ENCODE measurements around the gene RBFOX2.

RBFOX2 gene

GRCh38 chr22:35930933-35931332 lies 97.7 kb downstream of the RBFOX2 start:
- DNase-seq (ENCODE audit: low read depth in 2 of 2) = no peak

GRCh38 chr22:35928285-35928798 lies 100.3 kb downstream of the RBFOX2 start:
- no peak for DNase-seq (ENCODE audit: low read depth in 2 of 2)

- no peak for DNase-seq (ENCODE audit: low read depth in 2 of 2)
Measured at GRCh38 chr22:35923026-35923425, 105.6 kb downstream of the RBFOX2 start.

GRCh38 chr22:35921777-35922176 lies 106.8 kb downstream of the RBFOX2 start:
- peak in 1 of 2 donors; percentile 14 for DNase-seq (ENCODE audit: low read depth in 2 of 2)

GRCh38 chr22:35921044-35921443 lies 107.6 kb downstream of the RBFOX2 start:
- DNase-seq (ENCODE audit: low read depth in 2 of 2) = no peak

DNA sequence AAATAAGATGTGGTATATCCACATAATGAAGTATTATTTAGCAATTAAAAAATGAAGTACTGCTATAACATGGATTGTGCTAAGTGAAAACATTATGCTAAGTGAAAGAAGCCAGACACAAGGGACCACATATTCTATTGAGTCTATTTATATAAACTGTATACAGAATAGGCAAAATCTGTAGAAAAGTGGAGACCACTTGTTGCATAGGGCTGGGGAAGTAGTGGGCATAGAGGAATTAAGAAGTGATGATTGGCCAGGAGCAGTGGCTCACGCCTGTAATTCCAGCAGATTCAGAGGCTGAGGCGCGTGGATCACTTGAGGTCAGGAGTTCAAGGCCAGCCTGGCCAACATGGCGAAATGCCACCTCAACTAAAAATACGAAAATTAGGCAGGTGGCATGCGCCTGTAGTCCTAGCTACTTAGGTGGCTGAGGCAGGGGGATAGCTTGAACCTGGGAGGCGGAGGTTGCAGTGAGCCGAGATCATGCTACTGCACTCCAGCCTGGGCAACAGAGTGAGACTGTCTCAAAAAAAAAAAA lies 109.6 kb downstream of the RBFOX2 start:
- DNase-seq (ENCODE audit: low read depth in 2 of 2) = no peak

DNA sequence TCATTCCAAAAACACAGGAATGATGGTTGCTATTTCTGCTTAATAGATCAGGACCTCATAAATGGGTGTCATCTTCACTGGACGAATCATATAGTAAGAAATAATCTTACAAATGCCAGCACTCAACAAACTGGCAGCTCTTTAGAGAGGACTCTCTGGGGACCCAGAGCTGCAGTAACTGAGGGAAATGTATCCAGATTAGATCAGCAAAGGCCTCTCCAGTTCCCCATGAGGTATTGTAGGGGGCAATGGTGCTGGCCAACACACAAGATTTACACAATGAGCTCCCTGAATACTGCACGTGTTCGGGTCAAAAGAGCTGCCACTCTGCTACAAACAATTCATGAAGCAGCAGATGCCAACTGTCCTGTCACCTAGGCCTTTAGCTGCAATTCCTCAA lies 110.2 kb downstream of the RBFOX2 start:
- DNase-seq (ENCODE audit: low read depth in 2 of 2) = no peak

DNA sequence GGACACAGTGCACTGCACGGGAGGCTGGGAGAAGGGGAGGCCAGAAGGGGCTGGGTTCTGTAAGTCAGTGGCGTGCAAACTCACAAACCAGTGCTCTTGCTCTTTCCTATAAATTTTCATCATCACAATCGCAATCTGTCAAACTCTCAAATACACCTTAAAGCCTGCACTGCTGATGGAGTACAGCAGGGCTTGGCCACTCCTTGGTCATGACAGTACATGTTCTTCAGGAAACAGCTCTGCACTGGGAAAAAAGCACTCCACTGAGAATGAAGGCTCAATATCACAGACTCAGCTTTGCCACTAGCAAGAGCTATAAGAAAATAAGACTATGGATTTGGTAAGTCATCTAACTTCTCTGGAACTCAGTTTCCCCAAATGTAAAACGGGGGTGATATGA lies 111.0 kb downstream of the RBFOX2 start:
- DNase-seq (ENCODE audit: low read depth in 2 of 2) = no peak

DNA sequence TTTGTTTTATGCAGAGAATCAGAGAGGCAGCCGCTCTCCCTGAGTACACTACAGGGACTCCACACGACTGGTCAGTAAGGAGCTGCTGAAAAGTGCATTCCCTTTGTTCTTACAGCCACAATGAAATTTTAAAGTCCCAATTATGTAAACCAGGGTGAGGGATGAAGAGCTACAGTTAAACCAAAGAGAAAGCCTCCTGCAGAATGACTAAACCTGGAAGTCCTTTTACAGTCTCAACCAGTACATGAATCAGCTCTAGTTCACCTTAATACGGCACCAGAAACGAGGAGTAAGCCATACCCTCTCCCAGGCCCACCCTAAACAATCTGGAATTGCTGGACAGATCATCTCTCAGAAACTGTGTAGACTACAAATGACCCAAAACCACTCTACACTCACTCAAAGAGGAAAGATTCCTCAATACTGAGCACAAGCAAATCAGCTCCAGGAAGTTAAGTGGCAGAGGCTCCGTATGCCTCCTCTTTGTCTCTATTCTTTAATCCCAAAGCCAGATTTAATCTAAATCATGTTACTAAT lies 113.1 kb downstream of the RBFOX2 start:
- no peak for DNase-seq (ENCODE audit: low read depth in 2 of 2)

DNA sequence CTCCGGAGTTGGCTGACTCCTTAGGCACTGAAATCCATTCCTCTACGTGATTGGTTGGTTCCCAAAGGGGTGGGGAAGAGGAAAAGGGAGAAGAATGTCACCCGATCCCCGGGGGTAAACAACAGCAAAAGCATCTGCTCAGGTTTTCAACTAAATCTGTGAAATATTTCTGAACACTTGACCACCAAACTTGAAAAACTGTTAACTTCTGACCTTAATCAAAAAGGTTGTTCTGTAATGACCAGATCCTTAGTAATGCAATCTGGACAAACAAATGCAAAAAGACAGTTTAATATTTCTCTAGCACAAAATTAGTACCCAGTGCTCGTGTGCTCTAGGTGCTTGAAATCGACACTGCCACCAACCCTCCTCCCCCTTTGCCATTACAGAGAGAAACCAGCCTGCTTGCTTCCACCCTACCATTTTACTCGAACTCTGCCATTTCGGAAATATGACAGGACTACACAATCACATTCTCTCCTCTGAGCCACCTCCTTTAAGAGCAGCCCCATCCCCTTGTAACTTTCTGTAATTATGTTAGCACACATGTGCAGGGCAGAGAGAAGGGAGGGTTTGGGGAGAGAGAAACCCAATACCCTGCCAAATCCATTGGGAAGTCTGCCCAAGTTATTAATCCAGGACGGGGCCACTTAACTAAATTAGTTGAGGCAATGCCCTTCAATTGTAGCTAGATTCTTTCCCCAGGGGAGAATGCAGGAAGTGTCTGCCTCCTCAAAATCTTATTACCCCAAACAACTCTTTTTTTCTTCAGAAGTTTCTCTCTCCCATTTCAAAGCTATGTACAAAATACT lies 113.8 kb downstream of the RBFOX2 start:
- DNase-seq (ENCODE audit: low read depth in 2 of 2) = no peak

DNA sequence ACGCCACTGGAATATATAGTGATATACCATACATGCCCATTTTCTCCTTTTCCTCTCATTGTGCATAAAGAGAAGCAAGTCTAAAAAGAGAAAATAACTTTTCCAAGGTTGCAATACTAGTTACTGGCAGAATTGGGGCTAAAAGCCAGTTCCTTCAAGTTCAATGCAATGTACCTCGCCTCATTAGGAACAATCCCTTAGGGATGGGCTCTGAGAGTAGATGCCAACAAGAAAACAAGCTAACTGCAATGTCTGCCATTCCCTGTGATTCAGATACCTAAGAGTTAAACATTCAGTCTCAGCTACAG lies 114.3 kb downstream of the RBFOX2 start:
- DNase-seq (ENCODE audit: low read depth in 2 of 2) = no peak

GRCh38 chr22:35913925-35914324 lies 114.7 kb downstream of the RBFOX2 start:
- no peak for DNase-seq (ENCODE audit: low read depth in 2 of 2)

GRCh38 chr22:35912658-35913057 lies 116.0 kb downstream of the RBFOX2 start:
- DNase-seq (ENCODE audit: low read depth in 2 of 2) = no peak

GRCh38 chr22:35911877-35912276 lies 116.7 kb downstream of the RBFOX2 start:
- no peak for DNase-seq (ENCODE audit: low read depth in 2 of 2)

DNA sequence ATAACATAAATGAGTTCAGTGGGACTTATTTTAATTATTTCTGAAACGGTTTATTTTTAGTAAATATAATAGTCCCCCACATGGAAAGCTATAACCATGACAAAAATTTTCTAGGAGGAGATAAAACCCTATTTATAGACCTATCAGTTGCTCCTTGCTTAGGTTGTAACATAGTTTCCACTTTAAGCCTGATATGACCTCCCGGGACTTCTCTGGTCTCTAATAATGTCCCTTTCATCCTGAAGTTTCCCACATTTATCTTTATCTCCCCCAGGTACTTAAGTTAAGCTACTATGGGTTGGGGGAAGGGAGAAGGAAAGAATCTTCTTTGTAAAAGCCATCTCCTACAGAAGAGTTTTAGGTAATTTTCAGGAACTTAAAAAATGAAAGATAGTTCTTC lies 117.7 kb downstream of the RBFOX2 start:
- DNase-seq (ENCODE audit: low read depth in 2 of 2) = no peak

GRCh38 chr22:35910003-35910769 lies 118.4 kb downstream of the RBFOX2 start:
- no peak for DNase-seq (ENCODE audit: low read depth in 2 of 2)

DNA sequence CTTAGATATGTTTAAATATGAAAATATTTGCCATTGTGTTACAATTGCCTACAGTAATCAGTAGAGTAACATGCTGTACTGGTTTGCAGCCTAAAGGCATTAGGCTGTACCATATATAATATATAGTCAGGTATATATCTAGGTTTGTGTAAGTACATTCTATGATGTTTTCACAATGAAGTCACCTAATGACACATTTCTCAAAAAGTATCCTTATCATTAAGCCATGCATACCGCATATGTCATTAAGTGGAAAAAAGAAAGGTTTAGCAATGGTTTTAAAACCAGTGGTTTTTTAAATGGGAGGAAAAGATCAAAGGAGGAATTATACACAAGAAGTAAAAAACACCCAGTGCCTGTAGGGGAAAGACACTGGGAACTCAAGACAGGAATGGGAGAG lies 122.7 kb downstream of the RBFOX2 start:
- DNase-seq (ENCODE audit: low read depth in 2 of 2) = no peak

DNA sequence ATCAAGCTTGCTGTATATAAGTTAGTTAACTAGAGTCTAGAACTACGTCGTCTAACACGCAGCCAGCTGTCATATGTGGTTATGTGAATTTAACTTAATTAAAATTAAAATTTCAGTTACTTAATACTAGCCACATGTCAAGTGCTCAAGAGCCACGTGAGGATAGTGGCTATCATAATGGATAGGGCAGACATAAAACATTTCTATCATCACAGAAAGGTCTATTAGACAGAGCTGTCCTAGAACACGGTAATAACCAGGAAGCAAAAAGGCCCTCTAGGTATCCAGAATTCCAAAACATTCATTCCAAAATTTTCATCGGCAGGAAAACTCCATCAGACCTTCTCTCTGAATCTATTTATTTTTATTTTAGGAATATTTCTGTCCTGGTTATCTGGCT lies 123.9 kb downstream of the RBFOX2 start:
- no peak for DNase-seq (ENCODE audit: low read depth in 2 of 2)

DNA sequence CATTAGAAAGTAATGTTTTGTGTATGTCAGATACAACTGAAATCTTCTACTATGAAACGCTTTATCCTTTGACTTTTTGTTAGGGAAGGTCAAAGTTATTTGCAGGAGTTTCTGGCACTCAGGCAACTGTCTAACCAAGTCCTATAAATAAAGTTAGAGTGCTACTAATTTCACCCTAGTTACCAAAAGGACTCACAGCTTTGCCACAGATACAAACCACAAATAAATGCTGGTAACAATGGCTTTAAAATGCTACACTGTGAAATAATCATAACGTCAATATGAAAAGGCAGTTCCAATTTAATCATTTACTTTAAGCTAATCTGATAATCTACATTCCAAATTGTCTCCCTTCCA lies 124.3 kb downstream of the RBFOX2 start:
- DNase-seq (ENCODE audit: low read depth in 2 of 2) = no peak

GRCh38 chr22:35903571-35904335 lies 124.9 kb downstream of the RBFOX2 start:
- no peak for DNase-seq (ENCODE audit: low read depth in 2 of 2)

GRCh38 chr22:35900483-35901168 lies 128.0 kb downstream of the RBFOX2 start:
- no peak for DNase-seq (ENCODE audit: low read depth in 2 of 2)
